GM19023 (cell line): ENCODE results near the gene TSSK6.

ENCODE experiments used
- ATAC-seq: cut with Tn5 transposase; IDR thresholded peaks from one replicate; pipeline ENCODE4 v1.9.1; 2021; ENCODE audit warnings: mild to moderate bottlenecking, moderate library complexity; ENCODE audit not compliant: unreplicated experiment

Gene TSSK6

GRCh38 chr19:19514881-19515641 lies at the start of gene TSSK6:
Gene TSSK6, minus strand, starts transcription at chr19:19515548. Its CDS starts 121 bp downstream, at chr19:19515427.
- ATAC-seq = no peak

GRCh38 chr19:19563348-19563848 lies 48.0 kb upstream of the TSSK6 start:
- ATAC-seq = no peak

- ATAC-seq = no peak
These were observed 47.5 kb upstream of the TSSK6 start for GRCh38 chr19:19562665-19563347.

GRCh38 chr19:19561946-19562664 lies 46.8 kb upstream of the TSSK6 start:
- ATAC-seq = no peak

- ATAC-seq = no peak
These were observed 44.6 kb upstream of the TSSK6 start for GRCh38 chr19:19559931-19560330.

- no peak for ATAC-seq
These were observed 43.3 kb upstream of the TSSK6 start for GRCh38 chr19:19558636-19559035.

GRCh38 chr19:19558055-19558454 lies 42.7 kb upstream of the TSSK6 start:
- no peak for ATAC-seq

GRCh38 chr19:19554074-19555023 lies 39.0 kb upstream of the TSSK6 start:
- ATAC-seq = no peak

- ATAC-seq = no peak
These were observed 38.3 kb upstream of the TSSK6 start for GRCh38 chr19:19553670-19554069.

- no peak for ATAC-seq
These were observed 37.5 kb upstream of the TSSK6 start for GRCh38 chr19:19552798-19553197.

- ATAC-seq = no peak
These were observed 36.5 kb upstream of the TSSK6 start for GRCh38 chr19:19551853-19552192.

- no peak for ATAC-seq
These were observed 35.9 kb upstream of the TSSK6 start for GRCh38 chr19:19550972-19551852.

- ATAC-seq = no peak
These were observed 35.2 kb upstream of the TSSK6 start for GRCh38 chr19:19550485-19550929.

GRCh38 chr19:19549804-19550464 lies 34.6 kb upstream of the TSSK6 start:
- no peak for ATAC-seq

- ATAC-seq = no peak
These were observed 33.8 kb upstream of the TSSK6 start for GRCh38 chr19:19548915-19549759.

- ATAC-seq = no peak
These were observed 32.5 kb upstream of the TSSK6 start for GRCh38 chr19:19547674-19548336.

GRCh38 chr19:19546751-19547162 lies 31.4 kb upstream of the TSSK6 start:
- no peak for ATAC-seq
